HEK293 (cell line): ENCODE results near the gene HEPHL1.
A peak's percentile ranks its signal among the peaks of the same experiment; 100 is the strongest.

Source experiments
- CTCF ChIA-PET: fragments of 350-600 bp; formaldehyde crosslinking; extraction: SDS; loops from one replicate; lab custom pipeline; 2021; ENCODE audit warnings: antibody characterized with exemption; lab: Yijun Ruan, JAX
- POLR2A ChIA-PET: fragments of 300-600 bp; formaldehyde crosslinking; extraction: SDS; loops from one replicate; lab custom pipeline; 2020; ENCODE audit warnings: antibody characterized with exemption, inconsistent platforms; lab: Yijun Ruan, JAX
- H3K27ac ChIP-seq: fragments of 200-500 bp; sonication (Bioruptor generic); 2 replicates; pipeline ENCODE4 v1.5.1; 2014; ENCODE audit warnings: low read depth, low read length, control low read depth, inconsistent platforms; ENCODE audit errors: extremely low read depth
- H3K36me3 ChIP-seq, 2 experiments: fragments of 200-500 bp in 1 of 2; sonication (Bioruptor generic) in 1 of 2; 1 replicate in 1 of 2; 2 replicates in 1 of 2; pipeline ENCODE4 v1.5.1; 2014 to 2017; ENCODE audit warnings: inconsistent platforms in 2 of 2, low read length in 2 of 2; ENCODE audit not compliant: control insufficient read depth in 2 of 2, insufficient read depth in 1 of 2
- H3K4me1 ChIP-seq: fragments of 200-500 bp; sonication (Bioruptor generic); 2 replicates; pipeline ENCODE4 v1.5.1; 2014; ENCODE audit warnings: mild to moderate bottlenecking, low read length, inconsistent platforms; ENCODE audit not compliant: control insufficient read depth, insufficient read depth
- H3K4me3 ChIP-seq: 2 replicates; pipeline ENCODE4 v1.5.1; 2011; ENCODE audit warnings: low read depth, mild to moderate bottlenecking, control low read depth, low read length, moderate library complexity
- H3K9me3 ChIP-seq: fragments of 200-500 bp; sonication (Bioruptor generic); 2 replicates; pipeline ENCODE4 v1.5.1; 2014; ENCODE audit warnings: low read depth, low read length, inconsistent platforms; ENCODE audit not compliant: control insufficient read depth, insufficient read depth
- BCL11A ChIP-seq: fragments of 450-650 bp; formaldehyde crosslinking; IDR thresholded peaks from 2 replicates; pipeline ENCODE4 v1.5.1; 2016; ENCODE audit warnings: low read depth, missing biosample characterization, missing genetic modification characterization
- SP2 ChIP-seq: fragments of 450-650 bp; formaldehyde crosslinking; IDR thresholded peaks from 2 replicates; pipeline ENCODE4 v1.5.1; 2016; ENCODE audit warnings: missing biosample characterization, missing genetic modification characterization
- YY2 ChIP-seq: fragments of 450-650 bp; formaldehyde crosslinking; IDR thresholded peaks from 2 replicates; pipeline ENCODE4 v1.5.1; 2016; ENCODE audit warnings: missing biosample characterization, missing genetic modification characterization
- ZBTB20 ChIP-seq: fragments of 450-650 bp; formaldehyde crosslinking; IDR thresholded peaks from 2 replicates; pipeline ENCODE4 v1.5.1; 2016; ENCODE audit warnings: missing biosample characterization, missing genetic modification characterization
- ZBTB21 ChIP-seq: fragments of 450-650 bp; formaldehyde crosslinking; IDR thresholded peaks from 2 replicates; pipeline ENCODE4 v1.5.1; 2017; ENCODE audit warnings: missing biosample characterization, missing genetic modification characterization
- ZFHX2 ChIP-seq: fragments of 450-650 bp; formaldehyde crosslinking; conservative IDR thresholded peaks from 2 replicates; pipeline ENCODE4 v1.5.1; 2016; ENCODE audit warnings: missing biosample characterization, missing genetic modification characterization
- ZNF112 ChIP-seq: fragments of 450-650 bp; formaldehyde crosslinking; IDR thresholded peaks from 2 replicates; pipeline ENCODE4 v1.5.0; 2017; ENCODE audit warnings: missing biosample characterization, missing genetic modification characterization
- ZNF16 ChIP-seq: fragments of 450-650 bp; formaldehyde crosslinking; IDR thresholded peaks from 2 replicates; pipeline ENCODE4 v1.5.1; 2016; ENCODE audit warnings: low read depth, missing biosample characterization, missing genetic modification characterization
- ZNF211 ChIP-seq: fragments of 450-650 bp; formaldehyde crosslinking; IDR thresholded peaks from 2 replicates; pipeline ENCODE4 v1.5.1; 2016; ENCODE audit warnings: low read depth, missing biosample characterization, missing genetic modification characterization
- ZNF37A ChIP-seq: fragments of 450-650 bp; IDR thresholded peaks from 2 replicates; pipeline ENCODE4 v1.5.1; 2018; ENCODE audit warnings: missing biosample characterization, missing genetic modification characterization
- ZNF610 ChIP-seq: fragments of 450-650 bp; formaldehyde crosslinking; IDR thresholded peaks from 2 replicates; pipeline ENCODE4 v1.5.1; 2016; ENCODE audit warnings: missing biosample characterization, missing genetic modification characterization, borderline replicate concordance
- ZNF660 ChIP-seq: fragments of 450-650 bp; IDR thresholded peaks from 2 replicates; pipeline ENCODE4 v1.5.1; 2018; ENCODE audit warnings: missing biosample characterization, mild to moderate bottlenecking, missing genetic modification characterization
- ZNF791 ChIP-seq: fragments of 450-650 bp; formaldehyde crosslinking; IDR thresholded peaks from 2 replicates; pipeline ENCODE4 v1.5.1; 2016; ENCODE audit warnings: missing biosample characterization, missing genetic modification characterization
- ZSCAN30 ChIP-seq: fragments of 450-650 bp; IDR thresholded peaks from 2 replicates; pipeline ENCODE4 v1.5.1; 2018; ENCODE audit warnings: missing biosample characterization, mild to moderate bottlenecking, missing genetic modification characterization, moderate library complexity
- TF ChIP-seq, protein P1 (sequence below): fragments of 450-650 bp; IDR thresholded peaks from 2 replicates; pipeline ENCODE4 v1.5.1; 2018; ENCODE audit warnings: missing biosample characterization, missing genetic modification characterization
- TF ChIP-seq, protein P2 (sequence below): fragments of 450-650 bp; formaldehyde crosslinking; IDR thresholded peaks from 2 replicates; pipeline ENCODE4 v1.5.1; 2016; ENCODE audit warnings: missing biosample characterization, missing genetic modification characterization
- TF ChIP-seq, protein P3 (sequence below): IDR thresholded peaks from 2 replicates; pipeline ENCODE4 v1.6.1; 2011; ENCODE audit warnings: mild to moderate bottlenecking, low read depth, low read length, borderline replicate concordance
- TF ChIP-seq, protein P4 (sequence below): fragments of 450-650 bp; formaldehyde crosslinking; IDR thresholded peaks from 2 replicates; pipeline ENCODE4 v1.5.1; 2016; ENCODE audit warnings: missing biosample characterization, missing genetic modification characterization
- TF ChIP-seq, protein P5 (sequence below): fragments of 450-650 bp; formaldehyde crosslinking; IDR thresholded peaks from 2 replicates; pipeline ENCODE4 v1.5.1; 2016; ENCODE audit warnings: missing biosample characterization, missing genetic modification characterization, low read depth

Gene HEPHL1

DNA sequence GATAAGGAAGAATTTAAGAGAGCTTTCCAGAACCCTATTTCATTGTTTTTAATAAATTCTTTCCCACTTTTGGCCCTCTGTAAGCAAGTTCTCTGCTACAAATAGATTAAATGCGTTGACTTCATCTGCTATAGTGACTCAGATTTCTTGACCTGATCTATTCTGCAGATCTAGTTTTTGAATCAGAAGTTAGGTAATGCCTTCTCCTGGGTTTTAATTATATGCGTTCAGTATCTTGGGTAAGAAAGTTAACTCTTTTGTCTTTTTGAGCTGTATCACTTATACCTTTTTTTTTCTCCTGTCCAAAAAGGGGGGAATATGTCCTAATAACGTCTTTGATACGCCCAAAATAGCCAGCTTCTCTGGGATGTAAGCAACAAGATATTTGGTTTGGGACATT is 2.4 kb upstream of the HEPHL1 start (continued):
- TF ChIP-seq, protein P1, sequence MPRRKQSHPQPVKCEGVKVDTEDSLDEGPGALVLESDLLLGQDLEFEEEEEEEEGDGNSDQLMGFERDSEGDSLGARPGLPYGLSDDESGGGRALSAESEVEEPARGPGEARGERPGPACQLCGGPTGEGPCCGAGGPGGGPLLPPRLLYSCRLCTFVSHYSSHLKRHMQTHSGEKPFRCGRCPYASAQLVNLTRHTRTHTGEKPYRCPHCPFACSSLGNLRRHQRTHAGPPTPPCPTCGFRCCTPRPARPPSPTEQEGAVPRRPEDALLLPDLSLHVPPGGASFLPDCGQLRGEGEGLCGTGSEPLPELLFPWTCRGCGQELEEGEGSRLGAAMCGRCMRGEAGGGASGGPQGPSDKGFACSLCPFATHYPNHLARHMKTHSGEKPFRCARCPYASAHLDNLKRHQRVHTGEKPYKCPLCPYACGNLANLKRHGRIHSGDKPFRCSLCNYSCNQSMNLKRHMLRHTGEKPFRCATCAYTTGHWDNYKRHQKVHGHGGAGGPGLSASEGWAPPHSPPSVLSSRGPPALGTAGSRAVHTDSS (tag by site-specific recombination), result no peak
- TF ChIP-seq ZNF211 (tag by site-specific recombination) (no peak), ZBTB20 (no peak), ZNF791 (tag by site-specific recombination) (no peak), ZNF112 (no peak), ZSCAN30 (tag by site-specific recombination) (no peak), SP2 (tag by site-specific recombination) (no peak)
- TF ChIP-seq, protein P2, sequence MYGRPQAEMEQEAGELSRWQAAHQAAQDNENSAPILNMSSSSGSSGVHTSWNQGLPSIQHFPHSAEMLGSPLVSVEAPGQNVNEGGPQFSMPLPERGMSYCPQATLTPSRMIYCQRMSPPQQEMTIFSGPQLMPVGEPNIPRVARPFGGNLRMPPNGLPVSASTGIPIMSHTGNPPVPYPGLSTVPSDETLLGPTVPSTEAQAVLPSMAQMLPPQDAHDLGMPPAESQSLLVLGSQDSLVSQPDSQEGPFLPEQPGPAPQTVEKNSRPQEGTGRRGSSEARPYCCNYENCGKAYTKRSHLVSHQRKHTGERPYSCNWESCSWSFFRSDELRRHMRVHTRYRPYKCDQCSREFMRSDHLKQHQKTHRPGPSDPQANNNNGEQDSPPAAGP, result no peak
- TF ChIP-seq, protein P3, sequence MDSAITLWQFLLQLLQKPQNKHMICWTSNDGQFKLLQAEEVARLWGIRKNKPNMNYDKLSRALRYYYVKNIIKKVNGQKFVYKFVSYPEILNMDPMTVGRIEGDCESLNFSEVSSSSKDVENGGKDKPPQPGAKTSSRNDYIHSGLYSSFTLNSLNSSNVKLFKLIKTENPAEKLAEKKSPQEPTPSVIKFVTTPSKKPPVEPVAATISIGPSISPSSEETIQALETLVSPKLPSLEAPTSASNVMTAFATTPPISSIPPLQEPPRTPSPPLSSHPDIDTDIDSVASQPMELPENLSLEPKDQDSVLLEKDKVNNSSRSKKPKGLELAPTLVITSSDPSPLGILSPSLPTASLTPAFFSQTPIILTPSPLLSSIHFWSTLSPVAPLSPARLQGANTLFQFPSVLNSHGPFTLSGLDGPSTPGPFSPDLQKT, result no peak

DNA sequence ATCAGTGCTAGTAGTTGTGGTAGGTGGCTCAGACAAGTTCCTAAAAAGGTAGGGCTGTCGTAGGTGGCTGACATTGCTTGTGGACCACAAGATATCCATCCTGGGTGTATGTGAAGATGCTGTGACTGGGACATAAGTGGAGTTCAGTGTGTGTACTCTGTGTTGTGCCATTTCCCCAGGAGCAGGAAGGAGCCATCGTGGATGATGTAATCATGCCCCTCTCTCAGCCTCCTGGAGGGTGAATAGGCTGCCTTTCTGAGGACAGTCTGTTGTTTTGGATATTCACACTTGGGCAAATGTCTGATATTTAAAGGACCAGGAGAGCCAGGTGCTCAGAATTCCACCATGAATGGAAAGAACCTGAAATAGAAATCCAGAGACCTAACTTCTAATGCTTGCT is 2.7 kb downstream of the HEPHL1 start:
- TF ChIP-seq, protein P4, sequence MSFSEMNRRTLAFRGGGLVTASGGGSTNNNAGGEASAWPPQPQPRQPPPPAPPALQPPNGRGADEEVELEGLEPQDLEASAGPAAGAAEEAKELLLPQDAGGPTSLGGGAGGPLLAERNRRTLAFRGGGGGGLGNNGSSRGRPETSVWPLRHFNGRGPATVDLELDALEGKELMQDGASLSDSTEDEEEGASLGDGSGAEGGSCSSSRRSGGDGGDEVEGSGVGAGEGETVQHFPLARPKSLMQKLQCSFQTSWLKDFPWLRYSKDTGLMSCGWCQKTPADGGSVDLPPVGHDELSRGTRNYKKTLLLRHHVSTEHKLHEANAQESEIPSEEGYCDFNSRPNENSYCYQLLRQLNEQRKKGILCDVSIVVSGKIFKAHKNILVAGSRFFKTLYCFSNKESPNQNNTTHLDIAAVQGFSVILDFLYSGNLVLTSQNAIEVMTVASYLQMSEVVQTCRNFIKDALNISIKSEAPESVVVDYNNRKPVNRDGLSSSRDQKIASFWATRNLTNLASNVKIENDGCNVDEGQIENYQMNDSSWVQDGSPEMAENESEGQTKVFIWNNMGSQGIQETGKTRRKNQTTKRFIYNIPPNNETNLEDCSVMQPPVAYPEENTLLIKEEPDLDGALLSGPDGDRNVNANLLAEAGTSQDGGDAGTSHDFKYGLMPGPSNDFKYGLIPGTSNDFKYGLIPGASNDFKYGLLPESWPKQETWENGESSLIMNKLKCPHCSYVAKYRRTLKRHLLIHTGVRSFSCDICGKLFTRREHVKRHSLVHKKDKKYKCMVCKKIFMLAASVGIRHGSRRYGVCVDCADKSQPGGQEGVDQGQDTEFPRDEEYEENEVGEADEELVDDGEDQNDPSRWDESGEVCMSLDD (tag by site-specific recombination), result no peak
- 0 out of 2 replicates have a peak, but pooled peaks have one; percentile 29 for TF ChIP-seq YY2 (tag by site-specific recombination)
- TF ChIP-seq, protein P5, sequence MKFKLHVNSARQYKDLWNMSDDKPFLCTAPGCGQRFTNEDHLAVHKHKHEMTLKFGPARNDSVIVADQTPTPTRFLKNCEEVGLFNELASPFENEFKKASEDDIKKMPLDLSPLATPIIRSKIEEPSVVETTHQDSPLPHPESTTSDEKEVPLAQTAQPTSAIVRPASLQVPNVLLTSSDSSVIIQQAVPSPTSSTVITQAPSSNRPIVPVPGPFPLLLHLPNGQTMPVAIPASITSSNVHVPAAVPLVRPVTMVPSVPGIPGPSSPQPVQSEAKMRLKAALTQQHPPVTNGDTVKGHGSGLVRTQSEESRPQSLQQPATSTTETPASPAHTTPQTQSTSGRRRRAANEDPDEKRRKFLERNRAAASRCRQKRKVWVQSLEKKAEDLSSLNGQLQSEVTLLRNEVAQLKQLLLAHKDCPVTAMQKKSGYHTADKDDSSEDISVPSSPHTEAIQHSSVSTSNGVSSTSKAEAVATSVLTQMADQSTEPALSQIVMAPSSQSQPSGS, result peak; percentile 66
- Histone ChIP-seq H3K4me3 (no peak overlapping the region), H3K36me3 (no peaks in the 10 kb centered on the region)

DNA sequence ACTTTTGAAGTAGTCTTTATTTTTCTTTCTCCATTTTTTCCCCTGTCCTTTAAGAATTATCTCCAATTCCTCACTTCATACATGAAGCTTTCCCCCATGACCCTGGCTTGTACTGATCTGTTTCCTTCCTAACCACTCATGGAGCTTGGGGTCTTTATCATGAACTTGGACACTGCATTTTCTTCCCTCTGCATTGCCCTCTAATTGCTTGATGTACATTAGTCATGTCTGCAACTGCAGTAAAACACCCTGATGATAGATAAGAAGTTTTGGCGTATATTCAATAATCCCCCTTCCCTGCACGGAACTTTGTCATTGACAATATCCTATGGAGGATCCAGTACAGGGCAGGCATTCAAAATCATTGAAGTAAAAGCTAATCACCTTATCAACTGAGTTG is 3.4 kb downstream of the HEPHL1 start:
- Histone ChIP-seq H3K27ac (no peak overlapping the region), H3K4me1 (0 out of 2 replicates have a peak, but pooled peaks cover 7% of the 10 kb centered on the region), H3K4me3 (no peak overlapping the region), H3K9me3 (no peaks in the 10 kb centered on the region), H3K36me3 (no peaks in the 10 kb centered on the region)
- CTCF ChIA-PET, result interaction anchor here (0.8 kb wide), 1 partner anchor 103 kb away, joined by 3 read pairs; no protein-coding TSS in a partner anchor
- POLR2A ChIA-PET, result no interaction called here
- TF ChIP-seq ZFHX2 (tag by site-specific recombination) (no peak), ZBTB21 (tag by site-specific recombination) (no peak), ZNF16 (tag by site-specific recombination) (no peak), BCL11A (no peak), ZNF660 (no peak), ZNF37A (tag by site-specific recombination) (no peak), ZNF610 (no peak)

More for the DNA sequence above, 2.7 kb downstream of the HEPHL1 start:
- Histone ChIP-seq H3K9me3 (no peaks in the 10 kb centered on the region), H3K27ac (no peak overlapping the region), H3K4me1 (0 out of 2 replicates have a peak, but pooled peaks cover 7% of the 10 kb centered on the region)
- ChIA-PET POLR2A (no interaction called here), CTCF (interaction anchor here (0.8 kb wide), 1 partner anchor 102 kb away, joined by 3 read pairs; no protein-coding TSS in a partner anchor)
